IPS-18a (cell line): ENCODE data around the gene ZNF804A.
"Not testable (repeated sequence)": the region's sequence is repeated elsewhere in the genome, so short reads cannot be mapped to it uniquely, and the experiment has no call there.

Experiments
- H3K27ac ChIP-seq: one replicate; pipeline ENCODE4 v1.5.1; 2013; ENCODE audit warnings: low read length
- H3K27me3 ChIP-seq: one replicate; pipeline ENCODE4 v1.6.1; 2013; ENCODE audit warnings: mild to moderate bottlenecking, low read length; ENCODE audit not compliant: control insufficient read depth, insufficient read depth
- H3K36me3 ChIP-seq: one replicate; pipeline ENCODE4 v1.6.1; 2013; ENCODE audit warnings: low read depth, low read length; ENCODE audit not compliant: control insufficient read depth
- H3K4me1 ChIP-seq: one replicate; pipeline ENCODE4 v1.6.1; 2013; ENCODE audit warnings: low read depth, low read length; ENCODE audit not compliant: control insufficient read depth
- H3K4me3 ChIP-seq: one replicate; pipeline ENCODE4 v1.5.1; 2013; ENCODE audit warnings: low read length
- H3K9ac ChIP-seq: one replicate; pipeline ENCODE4 v1.6.1; 2013; ENCODE audit warnings: mild to moderate bottlenecking, low read length, moderate library complexity
- H3K9me3 ChIP-seq: one replicate; pipeline ENCODE4 v1.6.1; 2013; ENCODE audit warnings: low read depth, low read length; ENCODE audit not compliant: control insufficient read depth

Gene ZNF804A

GRCh38 chr2:184835398-184835715 is 237.0 kb downstream of the ZNF804A start:
- no peaks in the 10 kb centered on the region for H3K9me3 ChIP-seq
- H3K4me3 ChIP-seq = no peak overlapping the region
- no peaks in the 10 kb centered on the region for H3K36me3 ChIP-seq
- H3K27ac ChIP-seq = no peak overlapping the region
- H3K9ac ChIP-seq = no peak overlapping the region
- no peaks in the 10 kb centered on the region for H3K27me3 ChIP-seq
- H3K4me1 ChIP-seq = peaks cover 15% of the 10 kb centered on the region

DNA sequence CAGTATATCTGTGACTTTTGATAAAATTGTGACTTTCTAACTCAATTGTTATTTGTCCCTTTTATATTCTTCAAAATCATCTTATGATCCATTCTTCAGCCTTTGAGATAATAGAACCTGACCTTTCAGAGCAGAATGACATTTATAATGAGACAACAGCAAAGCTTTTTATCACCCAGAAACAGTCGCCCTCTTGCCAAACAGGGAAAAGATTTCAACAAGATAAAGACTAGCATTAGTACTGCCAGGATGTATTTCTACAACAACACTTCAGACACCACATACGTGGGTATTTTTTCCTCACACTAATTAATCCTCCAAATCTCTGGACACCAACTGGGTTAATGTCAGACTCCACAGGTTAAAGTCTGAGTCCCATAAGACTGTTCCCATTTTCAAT is 249.0 kb downstream of the ZNF804A start:
- Histone ChIP-seq H3K4me1 (no peaks in the 10 kb centered on the region), H3K9me3 (no peaks in the 10 kb centered on the region), H3K9ac (no peak overlapping the region), H3K27me3 (no peaks in the 10 kb centered on the region), H3K36me3 (no peaks in the 10 kb centered on the region), H3K27ac (no peak overlapping the region), H3K4me3 (no peak overlapping the region)

DNA sequence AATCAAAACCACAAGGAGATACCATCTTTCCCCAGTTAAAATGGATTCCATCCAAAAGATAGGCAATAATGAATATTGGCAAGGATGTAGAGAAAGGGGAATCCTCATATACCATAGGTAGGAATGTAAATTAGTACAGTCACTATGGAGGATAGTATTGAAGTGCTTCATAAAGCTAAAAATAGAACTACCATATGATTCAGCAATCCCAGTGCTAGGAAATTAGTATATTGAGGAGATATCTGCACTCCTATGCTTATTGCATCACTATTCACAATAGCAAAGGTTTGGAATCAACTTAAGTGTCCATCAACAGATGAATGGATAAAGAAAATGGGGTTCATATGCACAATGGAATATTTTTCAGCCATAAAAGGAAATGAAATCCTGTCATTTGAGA is 251.2 kb downstream of the ZNF804A start:
- Histone ChIP-seq H3K27me3 (no peaks in the 10 kb centered on the region), H3K36me3 (no peaks in the 10 kb centered on the region), H3K4me1 (no peaks in the 10 kb centered on the region), H3K27ac (no peak overlapping the region), H3K9me3 (no peaks in the 10 kb centered on the region), H3K4me3 (no peak overlapping the region), H3K9ac (no peak overlapping the region)

- Histone ChIP-seq H3K4me3 (no peak overlapping the region), H3K4me1 (no peaks in the 10 kb centered on the region), H3K36me3 (no peaks in the 10 kb centered on the region), H3K27me3 (no peaks in the 10 kb centered on the region), H3K9me3 (no peaks in the 10 kb centered on the region), H3K9ac (no peak overlapping the region), H3K27ac (no peak overlapping the region)
Measured at GRCh38 chr2:184851576-184851975, 253.2 kb downstream of the ZNF804A start.

- Histone ChIP-seq H3K27me3 (no peaks in the 10 kb centered on the region), H3K36me3 (no peaks in the 10 kb centered on the region), H3K9ac (no peak overlapping the region), H3K27ac (no peak overlapping the region), H3K4me1 (no peaks in the 10 kb centered on the region), H3K4me3 (no peak overlapping the region), H3K9me3 (no peaks in the 10 kb centered on the region)
Measured at GRCh38 chr2:184859187-184859586, 260.9 kb downstream of the ZNF804A start.

DNA sequence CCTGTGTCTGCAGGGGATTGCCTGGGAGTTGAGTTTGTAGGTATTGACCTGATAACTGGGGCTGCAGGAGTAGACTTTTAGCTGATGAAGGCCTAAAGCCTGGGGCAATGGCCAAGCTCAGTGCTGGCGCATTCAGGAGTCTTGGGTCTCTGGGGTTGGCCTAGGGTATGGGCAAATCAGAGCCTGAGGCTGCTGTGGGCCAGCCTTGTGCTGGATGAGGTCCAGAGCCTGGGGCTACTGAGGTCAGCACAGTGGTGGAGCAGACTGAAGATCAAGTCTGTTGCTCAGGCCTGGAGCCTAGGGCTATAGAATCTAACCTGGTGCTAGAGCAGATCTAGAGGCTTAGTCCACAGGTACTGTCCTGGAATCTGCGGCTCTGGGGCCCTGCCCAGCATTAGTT is 262.4 kb downstream of the ZNF804A start:
- Histone ChIP-seq H3K27ac (no peak overlapping the region), H3K4me3 (no peak overlapping the region), H3K27me3 (no peaks in the 10 kb centered on the region), H3K36me3 (no peaks in the 10 kb centered on the region), H3K9me3 (no peaks in the 10 kb centered on the region), H3K4me1 (no peaks in the 10 kb centered on the region), H3K9ac (no peak overlapping the region)

DNA sequence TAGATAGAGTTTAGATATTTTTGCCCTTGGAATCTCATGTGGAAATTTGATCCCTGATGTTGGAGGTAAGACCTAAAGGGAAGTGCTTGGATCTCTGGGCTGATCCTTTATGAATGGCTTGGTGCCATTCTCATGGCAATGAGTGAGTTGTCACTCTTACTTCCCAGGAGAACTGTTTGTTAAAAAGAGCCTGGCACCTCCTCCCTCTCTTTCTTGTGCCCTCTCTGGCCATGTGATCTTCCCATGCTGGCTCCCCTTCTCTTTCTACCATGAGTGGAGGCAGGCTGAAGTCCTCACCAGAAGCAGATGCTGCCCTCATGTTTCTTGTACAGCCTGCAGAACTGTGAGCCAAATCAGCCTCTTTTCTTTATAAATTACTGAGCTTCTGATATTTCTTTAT is 276.9 kb downstream of the ZNF804A start:
- H3K4me3 ChIP-seq = no peak overlapping the region
- no peak overlapping the region for H3K27ac ChIP-seq
- H3K9ac ChIP-seq = no peak overlapping the region
- H3K4me1 ChIP-seq = peaks cover 7% of the 10 kb centered on the region
- no peaks in the 10 kb centered on the region for H3K36me3 ChIP-seq
- H3K27me3 ChIP-seq = no peaks in the 10 kb centered on the region
- H3K9me3 ChIP-seq = no peaks in the 10 kb centered on the region

DNA sequence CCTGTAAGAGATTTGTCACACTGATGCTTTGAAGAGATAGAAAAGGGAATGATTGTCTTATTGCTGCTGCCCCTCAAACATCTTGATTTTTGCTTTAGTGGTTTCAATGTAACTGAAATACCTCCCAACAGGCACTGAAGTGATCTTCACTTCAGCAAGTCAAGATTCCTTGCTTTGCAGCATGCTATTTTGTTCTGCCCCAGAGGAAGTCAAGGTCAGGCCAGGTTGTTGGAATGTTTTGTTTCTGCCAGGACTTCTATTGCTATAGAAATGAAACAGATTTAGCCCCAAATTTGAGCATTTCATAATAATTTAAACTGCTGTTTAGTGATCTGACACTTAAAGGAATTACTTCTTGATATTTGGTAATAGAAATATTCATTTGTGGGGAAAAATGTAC is 277.6 kb downstream of the ZNF804A start:
- H3K27ac ChIP-seq = no peak overlapping the region
- no peak overlapping the region for H3K4me3 ChIP-seq
- no peaks in the 10 kb centered on the region for H3K36me3 ChIP-seq
- H3K9ac ChIP-seq = no peak overlapping the region
- H3K9me3 ChIP-seq = no peaks in the 10 kb centered on the region
- H3K4me1 ChIP-seq = peaks cover 7% of the 10 kb centered on the region
- H3K27me3 ChIP-seq = no peaks in the 10 kb centered on the region

GRCh38 chr2:184877909-184878308 is 279.6 kb downstream of the ZNF804A start:
- Histone ChIP-seq H3K9ac (no peak overlapping the region), H3K36me3 (no peaks in the 10 kb centered on the region), H3K27ac (no peak overlapping the region), H3K9me3 (no peaks in the 10 kb centered on the region), H3K4me1 (peaks cover 7% of the 10 kb centered on the region), H3K4me3 (no peak overlapping the region), H3K27me3 (no peaks in the 10 kb centered on the region)

DNA sequence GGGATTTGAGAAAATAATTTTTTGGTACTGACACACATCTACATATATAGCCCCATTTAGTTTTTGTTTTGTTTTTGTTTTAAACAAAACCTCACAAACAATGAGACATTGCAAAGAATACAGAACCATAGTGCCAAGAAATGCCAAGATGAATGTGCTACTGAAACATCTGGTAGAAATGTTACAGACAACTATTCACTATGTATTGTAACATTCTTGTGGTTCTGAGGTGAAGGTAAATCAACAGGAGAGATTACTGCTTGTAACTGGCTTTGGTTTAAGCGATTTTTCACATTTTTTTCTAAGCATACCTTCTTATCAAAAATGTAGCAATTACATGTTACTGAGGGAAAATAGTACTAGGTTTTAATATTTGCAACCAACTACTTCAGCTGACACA is 281.3 kb downstream of the ZNF804A start:
- peaks cover 7% of the 10 kb centered on the region for H3K4me1 ChIP-seq
- H3K9ac ChIP-seq = no peak overlapping the region
- H3K4me3 ChIP-seq = no peak overlapping the region
- H3K27me3 ChIP-seq = no peaks in the 10 kb centered on the region
- no peak overlapping the region for H3K27ac ChIP-seq
- H3K9me3 ChIP-seq = no peaks in the 10 kb centered on the region
- H3K36me3 ChIP-seq = no peaks in the 10 kb centered on the region

GRCh38 chr2:184886585-184886984 is 288.3 kb downstream of the ZNF804A start:
- not testable (repeated sequence) for H3K9ac ChIP-seq, H3K4me3 ChIP-seq, H3K9me3 ChIP-seq, H3K4me1 ChIP-seq, H3K27ac ChIP-seq, H3K36me3 ChIP-seq, H3K27me3 ChIP-seq

- Histone ChIP-seq H3K27me3 (no peaks in the 10 kb centered on the region), H3K4me1 (no peaks in the 10 kb centered on the region), H3K27ac (no peak overlapping the region), H3K4me3 (no peak overlapping the region), H3K9me3 (peaks cover 9% of the 10 kb centered on the region), H3K36me3 (no peaks in the 10 kb centered on the region), H3K9ac (no peak overlapping the region)
Measured at GRCh38 chr2:184890311-184890710, 292.0 kb downstream of the ZNF804A start.

- Histone ChIP-seq H3K27me3 (no peaks in the 10 kb centered on the region), H3K36me3 (no peaks in the 10 kb centered on the region), H3K4me1 (no peaks in the 10 kb centered on the region), H3K27ac (no peak overlapping the region), H3K9ac (no peak overlapping the region), H3K4me3 (no peak overlapping the region), H3K9me3 (no peaks in the 10 kb centered on the region)
Measured at GRCh38 chr2:184904991-184905390, 306.7 kb downstream of the ZNF804A start.
